ENCODE measurements around the gene PDGFA. TPM values are rescaled to one million over a fixed set of nuclear protein-coding genes. Genes with fewer than 3 reads are reported as not detected.

The PDGFA gene
- total RNA-seq, 1 experiment from 2014 or later = 20.1 TPM

GRCh38 chr7:453597-454306, 65.9 kb downstream of the PDGFA start:
- DNase-seq (ENCODE audit: unreplicated experiment) = no peak
- intact Hi-C loops (cut with micrococcal nuclease) = no loop called here
- ChIA-PET POLR2A (no interaction called here), CTCF (interaction anchor here (0.6 kb wide), 1 partner anchor 82 kb away, joined by 5 read pairs; no protein-coding TSS in a partner anchor)
- no peak overlapping the region for H3K27ac Mint-ChIP-seq (ENCODE audit: low read depth, unreplicated experiment)
- TF ChIP-seq CTCF (IDR thresholded peaks at IDR 0.05; ENCODE audit: unreplicated experiment) = no peak
- no peaks in the 10 kb centered on the region for H3K9me3 Mint-ChIP-seq (ENCODE audit: unreplicated experiment)
- peaks cover 29% of the 10 kb centered on the region for H3K27me3 Mint-ChIP-seq (ENCODE audit: insufficient read depth, unreplicated experiment)
- no peaks in the 10 kb centered on the region for H3K4me1 Mint-ChIP-seq (ENCODE audit: insufficient read depth, unreplicated experiment)
- no peak overlapping the region for H3K4me3 Mint-ChIP-seq (ENCODE audit: unreplicated experiment)
- BruUV-seq (replicated peaks) = no TSS peak
- H3K36me3 Mint-ChIP-seq (ENCODE audit: insufficient read depth, unreplicated experiment) = no peaks in the 10 kb centered on the region

GRCh38 chr7:452791-453455, 66.7 kb downstream of the PDGFA start:
- Mint-ChIP-seq H3K36me3 (ENCODE audit: insufficient read depth, unreplicated experiment) (no peaks in the 10 kb centered on the region), H3K27ac (ENCODE audit: low read depth, unreplicated experiment) (no peak overlapping the region), H3K27me3 (ENCODE audit: insufficient read depth, unreplicated experiment) (peaks cover 29% of the 10 kb centered on the region), H3K4me1 (ENCODE audit: insufficient read depth, unreplicated experiment) (no peaks in the 10 kb centered on the region), H3K9me3 (ENCODE audit: unreplicated experiment) (no peaks in the 10 kb centered on the region), H3K4me3 (ENCODE audit: unreplicated experiment) (no peak overlapping the region)
- CTCF ChIA-PET = no interaction called here
- intact Hi-C loops (cut with micrococcal nuclease) = no loop called here
- POLR2A ChIA-PET = no interaction called here
- no peak for DNase-seq (ENCODE audit: unreplicated experiment)
- no TSS peak for BruUV-seq (replicated peaks)
- no peak for TF ChIP-seq CTCF (IDR thresholded peaks at IDR 0.05; ENCODE audit: unreplicated experiment)

GRCh38 chr7:452226-452751, 67.4 kb downstream of the PDGFA start:
- DNase-seq (ENCODE audit: unreplicated experiment) = no peak
- ChIA-PET POLR2A (no interaction called here), CTCF (no interaction called here)
- intact Hi-C loops (cut with micrococcal nuclease) = no loop called here
- no peaks in the 10 kb centered on the region for H3K9me3 Mint-ChIP-seq (ENCODE audit: unreplicated experiment)
- H3K4me1 Mint-ChIP-seq (ENCODE audit: insufficient read depth, unreplicated experiment) = no peaks in the 10 kb centered on the region
- no peaks in the 10 kb centered on the region for H3K36me3 Mint-ChIP-seq (ENCODE audit: insufficient read depth, unreplicated experiment)
- peaks cover 29% of the 10 kb centered on the region for H3K27me3 Mint-ChIP-seq (ENCODE audit: insufficient read depth, unreplicated experiment)
- no peak for TF ChIP-seq CTCF (IDR thresholded peaks at IDR 0.05; ENCODE audit: unreplicated experiment)
- H3K4me3 Mint-ChIP-seq (ENCODE audit: unreplicated experiment) = no peak overlapping the region
- no peak overlapping the region for H3K27ac Mint-ChIP-seq (ENCODE audit: low read depth, unreplicated experiment)
- no TSS peak for BruUV-seq (replicated peaks)

- Mint-ChIP-seq H3K4me3 (ENCODE audit: unreplicated experiment) (no peak overlapping the region), H3K27ac (ENCODE audit: low read depth, unreplicated experiment) (no peak overlapping the region), H3K9me3 (ENCODE audit: unreplicated experiment) (no peaks in the 10 kb centered on the region)
Observed at GRCh38 chr7:451255-452225, 68.1 kb downstream of the PDGFA start.

More at GRCh38 chr7:451255-452225, 68.1 kb downstream of the PDGFA start:
- DNase-seq (ENCODE audit: unreplicated experiment) = no peak
- H3K27me3 Mint-ChIP-seq (ENCODE audit: insufficient read depth, unreplicated experiment) = peaks cover 29% of the 10 kb centered on the region
- no peaks in the 10 kb centered on the region for H3K36me3 Mint-ChIP-seq (ENCODE audit: insufficient read depth, unreplicated experiment)
- no TSS peak for BruUV-seq (replicated peaks)
- CTCF ChIA-PET = no interaction called here
- H3K4me1 Mint-ChIP-seq (ENCODE audit: insufficient read depth, unreplicated experiment) = no peaks in the 10 kb centered on the region
- POLR2A ChIA-PET = no interaction called here
- no peak for TF ChIP-seq CTCF (IDR thresholded peaks at IDR 0.05; ENCODE audit: unreplicated experiment)
- intact Hi-C loops (cut with micrococcal nuclease) = no loop called here
